8988T (cell line): Measurements from ENCODE around the gene KRCC1.
"Not testable (repeated sequence)": the region's sequence is repeated elsewhere in the genome, so short reads cannot be mapped to it uniquely, and the experiment has no call there.

ENCODE experiments used
- DNase-seq: peaks from one replicate; pipeline ENCODE4 v3.0.0; 2011

The KRCC1 gene

GRCh38 chr2:87996570-87996969 is 59.0 kb downstream of the KRCC1 start:
- no peak for DNase-seq

- DNase-seq, result no peak
Observed at GRCh38 chr2:87995756-87996155, 59.8 kb downstream of the KRCC1 start.

- not testable (repeated sequence) for DNase-seq
Observed at GRCh38 chr2:87994304-87994850, 61.2 kb downstream of the KRCC1 start.

- DNase-seq, result not testable (repeated sequence)
Observed at GRCh38 chr2:87992569-87992968, 63.0 kb downstream of the KRCC1 start.

- not testable (repeated sequence) for DNase-seq
Observed at GRCh38 chr2:87987473-87987872, 68.1 kb downstream of the KRCC1 start.

- DNase-seq, result not testable (repeated sequence)
Observed at GRCh38 chr2:87985902-87986301, 69.7 kb downstream of the KRCC1 start.

- not testable (repeated sequence) for DNase-seq
Observed at GRCh38 chr2:87981182-87981581, 74.4 kb downstream of the KRCC1 start.
